GM10266 (cell line): Measurements from ENCODE around the gene VPREB1.

ENCODE experiments used
- DNase-seq: peaks from one replicate; pipeline ENCODE4 v3.0.0; 2012; ENCODE audit errors: extremely low spot score
- CTCF ChIP-seq: IDR thresholded peaks from 2 replicates; pipeline ENCODE4 v1.5.1; 2012; ENCODE audit warnings: mild to moderate bottlenecking, low read depth; ENCODE audit not compliant: control insufficient read depth, insufficient read depth; ENCODE audit errors: missing control alignments

The VPREB1 gene, protein sequence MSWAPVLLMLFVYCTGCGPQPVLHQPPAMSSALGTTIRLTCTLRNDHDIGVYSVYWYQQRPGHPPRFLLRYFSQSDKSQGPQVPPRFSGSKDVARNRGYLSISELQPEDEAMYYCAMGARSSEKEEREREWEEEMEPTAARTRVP

GRCh38 chr22:22244316-22245250, at the start of gene VPREB1:
TSS of gene VPREB1 (plus strand) at chr22:22244786. CDS start at chr22:22244814, 28 bp downstream.
- DNase-seq, result peak; percentile 4
- TF ChIP-seq CTCF, result no peak

DNA sequence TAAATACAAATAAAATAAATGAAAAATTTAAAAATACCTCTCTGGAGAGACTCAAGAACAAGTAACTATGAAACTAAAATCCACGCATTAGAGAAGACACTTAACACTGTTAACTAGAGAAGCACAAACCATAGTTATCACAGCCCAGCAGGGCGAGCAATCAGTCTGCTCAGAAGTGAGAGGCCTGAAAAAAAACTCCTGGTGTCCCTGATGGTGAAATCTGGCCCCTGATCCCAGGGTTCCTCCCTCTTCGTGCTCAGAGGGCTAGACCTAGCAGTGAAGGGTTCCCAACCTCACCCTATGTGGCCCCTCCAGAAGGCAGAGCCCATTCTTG, 49.7 kb upstream of the VPREB1 start:
- no peak for TF ChIP-seq CTCF
- DNase-seq, result no peak

- DNase-seq, result peak; percentile 60
- TF ChIP-seq CTCF, result peak; percentile 73
Measured at GRCh38 chr22:22195265-22196017, 49.1 kb upstream of the VPREB1 start.

DNA sequence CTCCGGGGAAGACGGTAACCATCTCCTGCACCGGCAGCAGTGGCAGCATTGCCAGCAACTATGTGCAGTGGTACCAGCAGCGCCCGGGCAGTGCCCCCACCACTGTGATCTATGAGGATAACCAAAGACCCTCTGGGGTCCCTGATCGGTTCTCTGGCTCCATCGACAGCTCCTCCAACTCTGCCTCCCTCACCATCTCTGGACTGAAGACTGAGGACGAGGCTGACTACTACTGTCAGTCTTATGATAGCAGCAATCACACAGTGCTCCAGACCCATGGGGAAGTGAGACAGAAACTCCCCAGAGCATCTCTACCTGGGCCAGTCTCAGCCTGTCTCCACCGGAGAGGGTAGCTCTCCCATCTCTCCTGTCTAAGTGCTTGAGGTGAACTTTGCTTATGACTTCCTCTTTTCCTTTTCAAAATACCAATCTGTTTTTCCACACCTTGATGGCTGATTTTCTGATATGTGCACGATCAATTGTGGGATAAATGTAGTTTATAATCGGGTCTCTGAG, 48.5 kb upstream of the VPREB1 start:
- DNase-seq, result no peak
- no peak for TF ChIP-seq CTCF

DNA sequence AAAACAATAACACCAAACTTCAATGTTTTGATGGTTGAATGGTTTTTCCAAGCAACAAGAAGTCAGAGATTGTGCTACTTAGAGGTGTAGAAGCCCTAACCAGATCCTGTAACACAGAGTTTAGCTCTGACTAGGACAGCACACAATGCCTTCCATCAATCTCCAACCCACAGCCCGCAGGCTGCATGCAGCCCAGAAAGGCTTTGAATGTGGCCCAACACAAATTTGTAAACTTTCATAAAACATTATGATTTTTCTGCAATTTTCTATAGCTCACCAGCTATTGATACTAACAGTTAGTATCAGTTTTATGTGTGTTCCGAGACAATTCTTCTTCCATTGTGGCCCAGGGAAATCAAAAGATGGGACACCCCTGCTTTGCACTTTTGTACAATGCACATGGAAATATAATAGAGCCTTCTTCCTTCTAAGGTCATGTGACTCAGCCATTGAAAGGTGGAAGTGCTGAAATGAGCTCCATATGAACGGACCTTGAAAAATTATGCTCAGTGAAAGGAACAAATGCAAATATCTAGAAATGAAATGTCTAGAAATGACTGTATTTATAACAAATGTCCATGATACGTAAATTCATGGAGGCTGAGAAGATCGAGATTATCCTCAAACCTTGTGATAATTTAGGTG, 47.6 kb upstream of the VPREB1 start:
- DNase-seq, result no peak
- TF ChIP-seq CTCF, result no peak

- no peak for TF ChIP-seq CTCF
- DNase-seq, result no peak
Measured at GRCh38 chr22:22197993-22198402, 46.6 kb upstream of the VPREB1 start.
